ENCODE results near the gene LSAMP. TPM values are rescaled to one million over a fixed set of nuclear protein-coding genes. Genes with fewer than 3 reads are reported as not detected.

Gene LSAMP
- total and polyA plus RNA-seq, 9 of the 15 experiments (the other 6 are each of a cell fraction or from before 2014, with no cell fraction given) = 0.09 to 0.11 TPM; not detected in 7

DNA sequence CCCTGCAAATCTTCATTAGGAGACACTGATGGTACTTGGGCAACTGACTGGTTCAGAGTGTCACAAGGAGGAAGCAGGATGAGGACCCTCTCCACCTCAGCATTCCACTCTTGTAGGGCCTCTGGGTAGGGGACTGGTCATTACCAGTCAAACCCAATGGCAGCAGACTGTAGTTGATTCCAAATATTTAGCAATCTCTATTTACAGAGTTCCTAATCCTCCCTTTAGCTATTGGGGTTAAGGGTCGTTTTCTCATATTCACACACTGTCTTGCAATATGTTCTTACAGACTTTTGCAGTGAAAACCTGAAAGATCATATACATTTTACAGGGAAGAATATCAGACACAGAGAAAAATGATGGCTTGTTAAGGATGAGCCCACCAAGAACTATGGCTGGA is 424.3 kb downstream of the LSAMP start:
- no peak overlapping the region for H3K4me3 ChIP-seq
- POLR2A ChIA-PET = interaction anchor here (1.0 to 1.1 kb wide), 2 partner anchors 19 to 66 kb away, joined by 4 read pairs; no protein-coding TSS in a partner anchor
- intact Hi-C loops (cut with micrococcal nuclease) (no loop called here), in situ Hi-C loops (cut with MboI) (no loop called here)
- WGBS (ENCODE audit: insufficient coverage, low coverage, missing lambda C conversion rate) = 17% methylated on average over 1 of the region's 1 CpG
- DNase-seq (ENCODE audit: extremely low read depth in 1 of 4, low spot score in 3 of 4) (no peak), ATAC-seq (peak; percentile 36; the same call in 2 of the 3 replicates), FAIRE-seq (no peak)
- no peak overlapping the region for H3K9ac ChIP-seq (ENCODE audit: insufficient read depth in 1 of 2, low read depth in 2 of 2, low read length in 2 of 2)
- H3K27ac ChIP-seq (ENCODE audit: extremely low read depth, low read depth, low read length) = no peak overlapping the region
- H3K4me2 ChIP-seq (ENCODE audit: insufficient read depth, low read length) = no peak overlapping the region
- no TSS peak for BruUV-seq (replicated peaks)
- H3K36me3 ChIP-seq (ENCODE audit: control insufficient read depth, insufficient read depth, low read length) = no peaks in the 10 kb centered on the region
- H4K20me1 ChIP-seq (replicated peaks; ENCODE audit: control insufficient read depth, insufficient read depth, low read length) = no peaks in the 10 kb centered on the region
- H3K9me3 ChIP-seq (replicated peaks; ENCODE audit: control insufficient read depth, insufficient read depth, low read depth, low read length) = no peaks in the 10 kb centered on the region
- H3K9me1 ChIP-seq (ENCODE audit: control insufficient read depth, insufficient read depth, low read length) = no peaks in the 10 kb centered on the region
- CTCF ChIA-PET (ENCODE audit: low intra/inter-chr PET ratio) = no interaction called here
- no peaks in the 10 kb centered on the region for H3K27me3 ChIP-seq (ENCODE audit: control insufficient read depth in 2 of 2, insufficient read depth in 2 of 2, low read length in 2 of 2)
- peaks cover 0 to 5% of the 10 kb centered on the region in 2 experiments; a peak in 2 of 5 replicates for H3K4me1 ChIP-seq (replicated peaks in 1 of 2; ENCODE audit: control insufficient read depth in 2 of 2, insufficient read depth in 2 of 2, low read length in 2 of 2)
- peak overlapping the region; percentile 80 for H2AFZ ChIP-seq (ENCODE audit: low read depth, low read length)
- TF ChIP-seq, protein P1, sequence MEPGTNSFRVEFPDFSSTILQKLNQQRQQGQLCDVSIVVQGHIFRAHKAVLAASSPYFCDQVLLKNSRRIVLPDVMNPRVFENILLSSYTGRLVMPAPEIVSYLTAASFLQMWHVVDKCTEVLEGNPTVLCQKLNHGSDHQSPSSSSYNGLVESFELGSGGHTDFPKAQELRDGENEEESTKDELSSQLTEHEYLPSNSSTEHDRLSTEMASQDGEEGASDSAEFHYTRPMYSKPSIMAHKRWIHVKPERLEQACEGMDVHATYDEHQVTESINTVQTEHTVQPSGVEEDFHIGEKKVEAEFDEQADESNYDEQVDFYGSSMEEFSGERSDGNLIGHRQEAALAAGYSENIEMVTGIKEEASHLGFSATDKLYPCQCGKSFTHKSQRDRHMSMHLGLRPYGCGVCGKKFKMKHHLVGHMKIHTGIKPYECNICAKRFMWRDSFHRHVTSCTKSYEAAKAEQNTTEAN (CRISPR knock-in tag; IDR thresholded peaks at IDR 0.05) = no peak
- no peak for TF ChIP-seq ZNF263 (CRISPR knock-in tag; IDR thresholded peaks at IDR 0.05; ENCODE audit: borderline replicate concordance)
- TF ChIP-seq, protein P2, sequence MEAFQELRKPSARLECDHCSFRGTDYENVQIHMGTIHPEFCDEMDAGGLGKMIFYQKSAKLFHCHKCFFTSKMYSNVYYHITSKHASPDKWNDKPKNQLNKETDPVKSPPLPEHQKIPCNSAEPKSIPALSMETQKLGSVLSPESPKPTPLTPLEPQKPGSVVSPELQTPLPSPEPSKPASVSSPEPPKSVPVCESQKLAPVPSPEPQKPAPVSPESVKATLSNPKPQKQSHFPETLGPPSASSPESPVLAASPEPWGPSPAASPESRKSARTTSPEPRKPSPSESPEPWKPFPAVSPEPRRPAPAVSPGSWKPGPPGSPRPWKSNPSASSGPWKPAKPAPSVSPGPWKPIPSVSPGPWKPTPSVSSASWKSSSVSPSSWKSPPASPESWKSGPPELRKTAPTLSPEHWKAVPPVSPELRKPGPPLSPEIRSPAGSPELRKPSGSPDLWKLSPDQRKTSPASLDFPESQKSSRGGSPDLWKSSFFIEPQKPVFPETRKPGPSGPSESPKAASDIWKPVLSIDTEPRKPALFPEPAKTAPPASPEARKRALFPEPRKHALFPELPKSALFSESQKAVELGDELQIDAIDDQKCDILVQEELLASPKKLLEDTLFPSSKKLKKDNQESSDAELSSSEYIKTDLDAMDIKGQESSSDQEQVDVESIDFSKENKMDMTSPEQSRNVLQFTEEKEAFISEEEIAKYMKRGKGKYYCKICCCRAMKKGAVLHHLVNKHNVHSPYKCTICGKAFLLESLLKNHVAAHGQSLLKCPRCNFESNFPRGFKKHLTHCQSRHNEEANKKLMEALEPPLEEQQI (IDR thresholded peaks at IDR 0.05) = no peak
- no peak for TF ChIP-seq ZNF239 (CRISPR knock-in tag; IDR thresholded peaks at IDR 0.05)
- no peak for TF ChIP-seq ZNF282 (CRISPR knock-in tag; IDR thresholded peaks at IDR 0.05)
- TF ChIP-seq FOXJ2 (tag; IDR thresholded peaks at IDR 0.05) = no peak
- no peak for TF ChIP-seq SRSF9 (IDR thresholded peaks at IDR 0.05; ENCODE audit: borderline replicate concordance, low read depth, low read length)
- no peak for TF ChIP-seq MTA3 (IDR thresholded peaks at IDR 0.05; ENCODE audit: borderline replicate concordance)
- TF ChIP-seq CHD2 (IDR thresholded peaks at IDR 0.05; ENCODE audit: low read depth, low read length) = no peak
- no peak for TF ChIP-seq ZNF24 (IDR thresholded peaks at IDR 0.05)
- no peak for TF ChIP-seq HDAC1 (IDR thresholded peaks at IDR 0.05)
- TF ChIP-seq NFYB (IDR thresholded peaks at IDR 0.05; ENCODE audit: extremely low read depth, insufficient read length) = no peak
- TF ChIP-seq ZFP30 (CRISPR knock-in tag; IDR thresholded peaks at IDR 0.05; ENCODE audit: borderline replicate concordance) = no peak
- no peak for TF ChIP-seq ATF1 (CRISPR knock-in tag; IDR thresholded peaks at IDR 0.05)
- TF ChIP-seq ATF1 (tag; IDR thresholded peaks at IDR 0.05) = no peak
- no peak for TF ChIP-seq BACH1 (tag; IDR thresholded peaks at IDR 0.05)
- no peak for TF ChIP-seq ZNF347 (CRISPR knock-in tag; IDR thresholded peaks at IDR 0.05; ENCODE audit: low read depth)
- no peak for TF ChIP-seq TEAD1 (CRISPR knock-in tag; IDR thresholded peaks at IDR 0.05)
- TF ChIP-seq HNRNPK (IDR thresholded peaks at IDR 0.05; ENCODE audit: low read depth, low read length, poor library complexity, severe bottlenecking) = no peak
- TF ChIP-seq SIRT6 (IDR thresholded peaks at IDR 0.05; ENCODE audit: low read depth, low read length) = no peak
- H3K79me2 ChIP-seq (ENCODE audit: control insufficient read depth, insufficient read depth, low read length) = no peaks in the 10 kb centered on the region
